Parathyroid adenoma (tissue), 2 donors: ENCODE data around the gene NKX2-2.

Source experiments
- H2AFZ ChIP-seq: fragments of 300-600 bp; sonication (generic); one replicate; pipeline ENCODE4 v1.7.0; 2017; ENCODE audit warnings: antibody characterized with exemption, mild to moderate bottlenecking
- H3K27ac ChIP-seq: fragments of 300-600 bp; sonication (generic); one replicate; pipeline ENCODE4 v1.7.0; 2017
- H3K27me3 ChIP-seq: fragments of 300-600 bp; sonication (generic); one replicate; pipeline ENCODE4 v1.7.0; 2017; ENCODE audit warnings: low read length; ENCODE audit not compliant: control insufficient read depth, insufficient read depth
- H3K36me3 ChIP-seq: fragments of 300-600 bp; sonication (generic); one replicate; pipeline ENCODE4 v1.7.0; 2017; ENCODE audit warnings: low read length; ENCODE audit not compliant: control insufficient read depth, insufficient read depth
- H3K4me1 ChIP-seq: fragments of 300-600 bp; sonication (generic); one replicate; pipeline ENCODE4 v1.7.0; 2017; ENCODE audit warnings: control low read depth
- H3K4me2 ChIP-seq: fragments of 300-600 bp; sonication (generic); one replicate; pipeline ENCODE4 v1.7.0; 2017; ENCODE audit warnings: low read length
- H3K4me3 ChIP-seq: fragments of 300-600 bp; sonication (generic); one replicate; pipeline ENCODE4 v1.7.0; 2017; ENCODE audit warnings: low read depth, low read length
- H3K79me2 ChIP-seq: fragments of 300-600 bp; sonication (generic); one replicate; pipeline ENCODE4 v1.7.0; 2017; ENCODE audit warnings: control low read depth
- H3K9ac ChIP-seq: fragments of 300-600 bp; sonication (generic); one replicate; pipeline ENCODE4 v1.7.0; 2017; ENCODE audit warnings: mild to moderate bottlenecking
- H3K9me3 ChIP-seq: fragments of 300-600 bp; sonication (generic); one replicate; pipeline ENCODE4 v1.7.0; 2017; ENCODE audit warnings: low read length; ENCODE audit not compliant: control insufficient read depth
- CTCF ChIP-seq: fragments of 300-600 bp; sonication (generic); IDR thresholded peaks from one replicate; pipeline ENCODE4 v1.7.0; 2017; ENCODE audit warnings: antibody characterized with exemption, mild to moderate bottlenecking
- donor health status: primary hyperparathyroidism.

NKX2-2 gene

GRCh38 chr20:21516861-21517565, 3.1 kb upstream of the NKX2-2 start:
- H2AFZ ChIP-seq: no peak overlapping the region
- H3K9me3 ChIP-seq: no peaks in the 10 kb centered on the region
- no peaks in the 10 kb centered on the region for H3K79me2 ChIP-seq
- no peaks in the 10 kb centered on the region for H3K4me1 ChIP-seq
- no peak overlapping the region for H3K27ac ChIP-seq
- no peak for TF ChIP-seq CTCF
- no peak overlapping the region for H3K4me2 ChIP-seq
- no peaks in the 10 kb centered on the region for H3K36me3 ChIP-seq
- peaks cover 42% of the 10 kb centered on the region for H3K27me3 ChIP-seq
- H3K4me3 ChIP-seq: no peak overlapping the region
- no peak overlapping the region for H3K9ac ChIP-seq

- H3K4me1 ChIP-seq: no peaks in the 10 kb centered on the region
- no peak overlapping the region for H3K4me2 ChIP-seq
- TF ChIP-seq CTCF: no peak
- no peak overlapping the region for H3K27ac ChIP-seq
- no peak overlapping the region for H3K4me3 ChIP-seq
- no peak overlapping the region for H3K9ac ChIP-seq
- no peaks in the 10 kb centered on the region for H3K79me2 ChIP-seq
- H3K36me3 ChIP-seq: no peaks in the 10 kb centered on the region
- no peak overlapping the region for H2AFZ ChIP-seq
- peaks cover 42% of the 10 kb centered on the region for H3K27me3 ChIP-seq
- no peaks in the 10 kb centered on the region for H3K9me3 ChIP-seq
These were observed 2.3 kb upstream of the NKX2-2 start for GRCh38 chr20:21516180-21516567.

- no peak overlapping the region for H2AFZ ChIP-seq
- H3K27me3 ChIP-seq: peaks cover 42% of the 10 kb centered on the region
- no peak overlapping the region for H3K9ac ChIP-seq
- no peaks in the 10 kb centered on the region for H3K9me3 ChIP-seq
- H3K4me3 ChIP-seq: no peak overlapping the region
- H3K36me3 ChIP-seq: no peaks in the 10 kb centered on the region
- H3K27ac ChIP-seq: no peak overlapping the region
- no peaks in the 10 kb centered on the region for H3K79me2 ChIP-seq
- H3K4me2 ChIP-seq: no peak overlapping the region
- TF ChIP-seq CTCF: no peak
- no peaks in the 10 kb centered on the region for H3K4me1 ChIP-seq
These were observed 1.7 kb upstream of the NKX2-2 start for GRCh38 chr20:21515300-21516179.

- Histone ChIP-seq H3K79me2 (no peaks in the 10 kb centered on the region), H3K9me3 (no peaks in the 10 kb centered on the region), H2AFZ (no peak overlapping the region), H3K4me2 (no peak overlapping the region), H3K4me1 (no peaks in the 10 kb centered on the region), H3K27me3 (peaks cover 45% of the 10 kb centered on the region), H3K27ac (no peak overlapping the region), H3K9ac (no peak overlapping the region), H3K4me3 (no peak overlapping the region), H3K36me3 (no peaks in the 10 kb centered on the region)
- TF ChIP-seq CTCF: no peak
These were observed 838 bp upstream of the NKX2-2 start for GRCh38 chr20:21514553-21515251.
